ENCODE measurements around the gene KCNIP1.

Gene KCNIP1

DNA sequence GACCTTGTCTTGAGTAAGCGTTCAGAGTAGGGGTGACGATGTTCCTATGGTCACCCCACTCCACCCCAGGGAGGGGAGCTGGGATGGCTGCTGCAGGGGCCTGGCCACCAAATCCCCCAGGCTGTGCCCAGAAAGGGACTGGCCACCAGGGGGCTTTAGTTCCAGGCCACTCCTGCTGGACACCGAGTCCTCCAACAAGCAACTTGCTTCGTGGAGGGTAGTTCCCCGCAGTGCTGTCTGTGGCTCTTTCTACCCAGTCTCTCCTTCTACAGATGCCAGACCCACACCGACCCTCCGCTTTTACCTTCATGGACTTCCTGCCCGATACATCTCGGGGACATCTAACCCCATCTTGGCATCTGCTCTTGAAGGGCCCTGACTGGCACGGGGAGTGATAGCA, 244.0 kb downstream of the KCNIP1 start:
- no peak for DNase-seq (ENCODE audit: low read depth in 1 of 2, low spot score in 1 of 2)
- H3K4me3 ChIP-seq (replicated peaks; ENCODE audit: insufficient read depth, low read length) = no peak overlapping the region
- TF ChIP-seq GABPA (IDR thresholded peaks at IDR 0.05; ENCODE audit: low read depth) = no peak
- TF ChIP-seq, protein P1, sequence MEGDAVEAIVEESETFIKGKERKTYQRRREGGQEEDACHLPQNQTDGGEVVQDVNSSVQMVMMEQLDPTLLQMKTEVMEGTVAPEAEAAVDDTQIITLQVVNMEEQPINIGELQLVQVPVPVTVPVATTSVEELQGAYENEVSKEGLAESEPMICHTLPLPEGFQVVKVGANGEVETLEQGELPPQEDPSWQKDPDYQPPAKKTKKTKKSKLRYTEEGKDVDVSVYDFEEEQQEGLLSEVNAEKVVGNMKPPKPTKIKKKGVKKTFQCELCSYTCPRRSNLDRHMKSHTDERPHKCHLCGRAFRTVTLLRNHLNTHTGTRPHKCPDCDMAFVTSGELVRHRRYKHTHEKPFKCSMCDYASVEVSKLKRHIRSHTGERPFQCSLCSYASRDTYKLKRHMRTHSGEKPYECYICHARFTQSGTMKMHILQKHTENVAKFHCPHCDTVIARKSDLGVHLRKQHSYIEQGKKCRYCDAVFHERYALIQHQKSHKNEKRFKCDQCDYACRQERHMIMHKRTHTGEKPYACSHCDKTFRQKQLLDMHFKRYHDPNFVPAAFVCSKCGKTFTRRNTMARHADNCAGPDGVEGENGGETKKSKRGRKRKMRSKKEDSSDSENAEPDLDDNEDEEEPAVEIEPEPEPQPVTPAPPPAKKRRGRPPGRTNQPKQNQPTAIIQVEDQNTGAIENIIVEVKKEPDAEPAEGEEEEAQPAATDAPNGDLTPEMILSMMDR (IDR thresholded peaks at IDR 0.05; ENCODE audit: insufficient read depth, low read length) = peak; percentile 4

GRCh38 chr5:170748951-170749471, 245.2 kb downstream of the KCNIP1 start:
- H3K27ac ChIP-seq (replicated peaks) = no peak overlapping the region
- DNase-seq (ENCODE audit: low read depth in 1 of 2, low spot score in 1 of 2) = no peak
- TF ChIP-seq SPI1 (IDR thresholded peaks at IDR 0.05; ENCODE audit: borderline replicate concordance, low read depth) (no peak), POLR2AphosphoS5 (IDR thresholded peaks at IDR 0.05; ENCODE audit: low read depth) (no peak), GABPA (IDR thresholded peaks at IDR 0.05; ENCODE audit: low read depth) (no peak)
- TF ChIP-seq, protein P2, sequence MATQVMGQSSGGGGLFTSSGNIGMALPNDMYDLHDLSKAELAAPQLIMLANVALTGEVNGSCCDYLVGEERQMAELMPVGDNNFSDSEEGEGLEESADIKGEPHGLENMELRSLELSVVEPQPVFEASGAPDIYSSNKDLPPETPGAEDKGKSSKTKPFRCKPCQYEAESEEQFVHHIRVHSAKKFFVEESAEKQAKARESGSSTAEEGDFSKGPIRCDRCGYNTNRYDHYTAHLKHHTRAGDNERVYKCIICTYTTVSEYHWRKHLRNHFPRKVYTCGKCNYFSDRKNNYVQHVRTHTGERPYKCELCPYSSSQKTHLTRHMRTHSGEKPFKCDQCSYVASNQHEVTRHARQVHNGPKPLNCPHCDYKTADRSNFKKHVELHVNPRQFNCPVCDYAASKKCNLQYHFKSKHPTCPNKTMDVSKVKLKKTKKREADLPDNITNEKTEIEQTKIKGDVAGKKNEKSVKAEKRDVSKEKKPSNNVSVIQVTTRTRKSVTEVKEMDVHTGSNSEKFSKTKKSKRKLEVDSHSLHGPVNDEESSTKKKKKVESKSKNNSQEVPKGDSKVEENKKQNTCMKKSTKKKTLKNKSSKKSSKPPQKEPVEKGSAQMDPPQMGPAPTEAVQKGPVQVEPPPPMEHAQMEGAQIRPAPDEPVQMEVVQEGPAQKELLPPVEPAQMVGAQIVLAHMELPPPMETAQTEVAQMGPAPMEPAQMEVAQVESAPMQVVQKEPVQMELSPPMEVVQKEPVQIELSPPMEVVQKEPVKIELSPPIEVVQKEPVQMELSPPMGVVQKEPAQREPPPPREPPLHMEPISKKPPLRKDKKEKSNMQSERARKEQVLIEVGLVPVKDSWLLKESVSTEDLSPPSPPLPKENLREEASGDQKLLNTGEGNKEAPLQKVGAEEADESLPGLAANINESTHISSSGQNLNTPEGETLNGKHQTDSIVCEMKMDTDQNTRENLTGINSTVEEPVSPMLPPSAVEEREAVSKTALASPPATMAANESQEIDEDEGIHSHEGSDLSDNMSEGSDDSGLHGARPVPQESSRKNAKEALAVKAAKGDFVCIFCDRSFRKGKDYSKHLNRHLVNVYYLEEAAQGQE (IDR thresholded peaks at IDR 0.05; ENCODE audit: insufficient replicate concordance, low read depth) = no peak
- TF ChIP-seq, protein P1 (IDR thresholded peaks at IDR 0.05; ENCODE audit: insufficient read depth, low read length) = no peak
- peaks cover 9% of the 10 kb centered on the region for H3K27me3 ChIP-seq (ENCODE audit: insufficient read depth, poor library complexity, severe bottlenecking)
- H3K4me3 ChIP-seq (replicated peaks; ENCODE audit: insufficient read depth, low read length) = no peak overlapping the region

More for the DNA sequence above, 244.0 kb downstream of the KCNIP1 start:
- peaks cover 12% of the 10 kb centered on the region for H3K27me3 ChIP-seq (ENCODE audit: insufficient read depth, poor library complexity, severe bottlenecking)
- no peak overlapping the region for H3K27ac ChIP-seq (replicated peaks)

DNA sequence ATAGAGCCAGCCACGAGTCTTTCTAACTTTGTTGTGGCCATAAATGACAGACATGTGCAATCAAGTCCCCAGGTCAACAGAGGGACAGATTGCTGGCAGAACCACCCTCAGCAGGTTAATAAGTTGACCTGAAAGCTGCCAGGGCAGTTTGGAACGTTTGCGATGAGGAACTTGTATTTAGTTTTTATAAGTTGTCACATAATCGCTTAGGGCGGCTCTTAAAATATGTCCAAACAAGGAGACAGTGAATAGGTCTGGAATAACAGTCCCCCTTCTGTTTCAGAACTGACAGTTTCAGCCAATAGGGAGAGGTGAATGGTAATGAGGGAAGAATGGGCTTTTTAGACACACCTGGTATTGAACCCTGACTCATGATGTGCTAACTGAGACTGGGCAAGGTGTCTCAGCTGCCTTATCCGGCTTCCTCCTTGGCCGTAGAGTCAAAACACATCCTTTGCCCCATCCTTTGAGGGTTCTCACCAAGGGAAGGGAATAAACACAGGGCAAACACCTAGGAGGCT, 246.2 kb downstream of the KCNIP1 start:
- TF ChIP-seq, protein P1 (IDR thresholded peaks at IDR 0.05; ENCODE audit: insufficient read depth, low read length) = no peak
- TF ChIP-seq GABPA (IDR thresholded peaks at IDR 0.05; ENCODE audit: low read depth) = no peak
- no peak for TF ChIP-seq SPI1 (IDR thresholded peaks at IDR 0.05; ENCODE audit: borderline replicate concordance, low read depth)
- Histone ChIP-seq H3K4me3 (replicated peaks; ENCODE audit: insufficient read depth, low read length) (no peak overlapping the region), H3K27ac (replicated peaks) (no peak overlapping the region), H3K27me3 (ENCODE audit: insufficient read depth, poor library complexity, severe bottlenecking) (peaks cover 4% of the 10 kb centered on the region)
- no peak for DNase-seq (ENCODE audit: low read depth in 1 of 2, low spot score in 1 of 2)

GRCh38 chr5:170750791-170751190, 247.0 kb downstream of the KCNIP1 start:
- Histone ChIP-seq H3K27me3 (ENCODE audit: insufficient read depth, poor library complexity, severe bottlenecking) (peaks cover 2% of the 10 kb centered on the region), H3K27ac (replicated peaks) (no peak overlapping the region), H3K4me3 (replicated peaks; ENCODE audit: insufficient read depth, low read length) (no peak overlapping the region)
- DNase-seq (ENCODE audit: low read depth in 1 of 2, low spot score in 1 of 2) = no peak
- TF ChIP-seq GABPA (IDR thresholded peaks at IDR 0.05; ENCODE audit: low read depth) (no peak), SPI1 (IDR thresholded peaks at IDR 0.05; ENCODE audit: borderline replicate concordance, low read depth) (no peak), POLR2AphosphoS5 (IDR thresholded peaks at IDR 0.05; ENCODE audit: low read depth) (no peak)
- TF ChIP-seq, protein P1 (IDR thresholded peaks at IDR 0.05; ENCODE audit: insufficient read depth, low read length) = no peak
- TF ChIP-seq, protein P2 (IDR thresholded peaks at IDR 0.05; ENCODE audit: insufficient replicate concordance, low read depth) = no peak

All from HL-60 (cell line).